Measurements from ENCODE around the gene DNAH14. TPM values are rescaled to one million over a fixed set of nuclear protein-coding genes. Genes with fewer than 3 reads are reported as not detected.

Gene DNAH14
- total and polyA plus RNA-seq, 10 of the 15 experiments (the other 5 are each of a cell fraction or from before 2014, with no cell fraction given), result 2.0 to 7.9 (median 4.8) TPM

DNA sequence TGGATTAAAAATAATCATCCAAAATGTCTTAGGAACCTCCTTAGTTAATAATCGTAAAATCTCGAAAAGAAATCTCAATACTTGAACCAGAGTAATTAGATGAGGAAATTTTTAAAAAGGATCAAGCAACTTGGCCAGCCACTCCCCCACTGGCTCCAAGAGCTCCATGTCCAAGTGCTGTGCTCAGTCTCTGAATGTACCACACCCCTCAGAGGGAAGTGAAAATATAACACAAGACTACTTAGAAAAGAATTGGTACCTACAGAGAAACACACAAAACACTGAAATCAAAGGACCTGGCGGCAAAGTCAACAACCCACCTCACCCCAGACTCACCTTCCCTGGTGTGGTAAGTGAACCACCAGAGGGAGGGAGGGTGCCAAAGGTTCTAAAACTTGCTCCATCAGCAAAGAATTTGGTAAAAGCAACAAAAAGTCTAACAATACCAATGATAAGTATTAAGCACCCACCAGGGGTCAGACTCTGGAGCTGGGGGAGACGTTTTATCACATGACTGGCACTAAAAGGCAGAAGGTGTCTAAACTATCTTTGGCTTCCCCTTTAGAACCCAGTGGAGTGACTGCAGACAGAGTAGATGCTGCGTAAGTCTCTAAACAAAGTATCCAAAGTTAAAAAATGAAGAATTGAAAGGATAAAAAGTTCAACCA, 484.4 kb downstream of the DNAH14 start:
- Histone ChIP-seq H3K79me2 (ENCODE audit: control insufficient read depth, insufficient read depth, low read length) (no peaks in the 10 kb centered on the region; the same call in 1 of the 2 replicates), H2AFZ (ENCODE audit: control insufficient read depth, low read depth, low read length) (no peak overlapping the region), H3K36me3 (ENCODE audit: control insufficient read depth in 2 of 2, insufficient read depth in 2 of 2, low read length in 1 of 2) (peaks cover 11 to 41% of the 10 kb centered on the region in 2 experiments), H3K27me3 (replicated peaks in 1 of 2; ENCODE audit: control insufficient read depth in 2 of 2, insufficient read depth in 2 of 2, low read length in 1 of 2) (no peaks in the 10 kb centered on the region), H3K4me2 (ENCODE audit: control insufficient read depth, insufficient read depth) (no peak overlapping the region), H4K20me1 (ENCODE audit: control insufficient read depth, insufficient read depth) (no peaks in the 10 kb centered on the region), H3K9ac (ENCODE audit: control insufficient read depth, insufficient read depth, low read length) (no peak overlapping the region), H3K27ac (ENCODE audit: control insufficient read depth, insufficient read depth) (no peak overlapping the region), H3K4me3 (no peak overlapping the region), H3K9me3 (replicated peaks; ENCODE audit: control insufficient read depth, insufficient read depth, low read length) (no peaks in the 10 kb centered on the region), H3K4me1 (ENCODE audit: control insufficient read depth, insufficient read depth, low read length) (no peaks in the 10 kb centered on the region)
- ChIA-PET RAD21 (ENCODE audit: unreplicated experiment) (no interaction called here), SMC1A (ENCODE audit: uncharacterized antibody, unreplicated experiment) (interaction anchor here (0.5 to 2.6 kb wide), 2 partner anchors 10 to 36 kb away, joined by 4 to 9 read pairs; no protein-coding TSS in a partner anchor), CTCF (interaction anchor here (1.0 to 2.0 kb wide), 3 partner anchors 12 to 364 kb away, joined by 3 to 8 read pairs (median 4); partner anchors contain the start of gene SRP9), POLR2A (interaction anchor here (1.0 kb wide), 1 partner anchor 9 kb away, joined by 5 read pairs; no protein-coding TSS in a partner anchor)
- no peak for DNase-seq (ENCODE audit: low read depth, low spot score)
- TF ChIP-seq, protein P1, sequence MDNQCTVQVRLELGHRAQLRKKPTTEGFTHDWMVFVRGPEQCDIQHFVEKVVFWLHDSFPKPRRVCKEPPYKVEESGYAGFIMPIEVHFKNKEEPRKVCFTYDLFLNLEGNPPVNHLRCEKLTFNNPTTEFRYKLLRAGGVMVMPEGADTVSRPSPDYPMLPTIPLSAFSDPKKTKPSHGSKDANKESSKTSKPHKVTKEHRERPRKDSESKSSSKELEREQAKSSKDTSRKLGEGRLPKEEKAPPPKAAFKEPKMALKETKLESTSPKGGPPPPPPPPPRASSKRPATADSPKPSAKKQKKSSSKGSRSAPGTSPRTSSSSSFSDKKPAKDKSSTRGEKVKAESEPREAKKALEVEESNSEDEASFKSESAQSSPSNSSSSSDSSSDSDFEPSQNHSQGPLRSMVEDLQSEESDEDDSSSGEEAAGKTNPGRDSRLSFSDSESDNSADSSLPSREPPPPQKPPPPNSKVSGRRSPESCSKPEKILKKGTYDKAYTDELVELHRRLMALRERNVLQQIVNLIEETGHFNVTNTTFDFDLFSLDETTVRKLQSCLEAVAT (IDR thresholded peaks at IDR 0.05), result no peak
- TF ChIP-seq, protein P2, sequence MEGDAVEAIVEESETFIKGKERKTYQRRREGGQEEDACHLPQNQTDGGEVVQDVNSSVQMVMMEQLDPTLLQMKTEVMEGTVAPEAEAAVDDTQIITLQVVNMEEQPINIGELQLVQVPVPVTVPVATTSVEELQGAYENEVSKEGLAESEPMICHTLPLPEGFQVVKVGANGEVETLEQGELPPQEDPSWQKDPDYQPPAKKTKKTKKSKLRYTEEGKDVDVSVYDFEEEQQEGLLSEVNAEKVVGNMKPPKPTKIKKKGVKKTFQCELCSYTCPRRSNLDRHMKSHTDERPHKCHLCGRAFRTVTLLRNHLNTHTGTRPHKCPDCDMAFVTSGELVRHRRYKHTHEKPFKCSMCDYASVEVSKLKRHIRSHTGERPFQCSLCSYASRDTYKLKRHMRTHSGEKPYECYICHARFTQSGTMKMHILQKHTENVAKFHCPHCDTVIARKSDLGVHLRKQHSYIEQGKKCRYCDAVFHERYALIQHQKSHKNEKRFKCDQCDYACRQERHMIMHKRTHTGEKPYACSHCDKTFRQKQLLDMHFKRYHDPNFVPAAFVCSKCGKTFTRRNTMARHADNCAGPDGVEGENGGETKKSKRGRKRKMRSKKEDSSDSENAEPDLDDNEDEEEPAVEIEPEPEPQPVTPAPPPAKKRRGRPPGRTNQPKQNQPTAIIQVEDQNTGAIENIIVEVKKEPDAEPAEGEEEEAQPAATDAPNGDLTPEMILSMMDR (IDR thresholded peaks at IDR 0.05 in 2 of 3, conservative IDR thresholded peaks at IDR 0.05 in 1 of 3; ENCODE audit: control insufficient read depth in 2 of 3, extremely low read depth in 1 of 3, insufficient read depth in 1 of 3, low read depth in 3 of 3, low read length in 3 of 3), result peak in 1 of 3 experiments; percentile 13; a peak in 1 of 6 replicates
- FAIRE-seq, result no peak
- no TSS peak for BruUV-seq (replicated peaks)
- in situ Hi-C loops (cut with MboI), result no loop called here
- intact Hi-C loops (cut with micrococcal nuclease; ENCODE audit: unreplicated experiment), result no loop called here
- ATAC-seq, result no peak; the same call in 2 of the 3 replicates
- 98% methylated on average over 5 of the region's 5 CpGs for WGBS (ENCODE audit: insufficient coverage, insufficient replicate concordance, low lambda C conversion rate, missing lambda C conversion rate)

All from GM12878 (cell line).